Suprapubic skin (tissue), 4 donors: ENCODE results near the gene KANSL1. TPM values are rescaled to one million over a fixed set of nuclear protein-coding genes. Genes with fewer than 3 reads are reported as not detected.

Source experiments
- DNase-seq, 2 donors: peaks; one replicate each; pipeline ENCODE4 v3.0.0-alpha.2; 2019; ENCODE audit warnings: low spot score in 2 of 2
- H3K27ac ChIP-seq: fragments of 200-600 bp; sonication (generic); one replicate; pipeline ENCODE4 v1.5.1; 2019
- H3K27me3 ChIP-seq: fragments of 200-600 bp; sonication (generic); one replicate; pipeline ENCODE4 v1.5.1; 2019
- H3K36me3 ChIP-seq: fragments of 200-600 bp; sonication (generic); one replicate; pipeline ENCODE4 v1.5.1; 2019
- H3K4me1 ChIP-seq: fragments of 200-600 bp; sonication (generic); one replicate; pipeline ENCODE4 v1.5.1; 2019
- H3K4me3 ChIP-seq: fragments of 200-600 bp; sonication (generic); one replicate; pipeline ENCODE4 v1.5.1; 2019; ENCODE audit warnings: mild to moderate bottlenecking
- H3K9me3 ChIP-seq: fragments of 200-600 bp; sonication (generic); one replicate; pipeline ENCODE4 v1.5.1; 2019
- CTCF ChIP-seq, 2 donors: fragments of 200-600 bp in 1 of 2; fragments of 450-650 bp in 1 of 2; sonication (generic) in 1 of 2; IDR thresholded peaks; one replicate each; pipeline ENCODE4 v1.5.1; 2016 to 2019; ENCODE audit warnings: antibody characterized with exemption in 2 of 2, mild to moderate bottlenecking in 1 of 2, moderate library complexity in 1 of 2
- EP300 ChIP-seq: sonication (generic); formaldehyde crosslinking; IDR thresholded peaks from one replicate; pipeline ENCODE4 v1.6.1; 2017; ENCODE audit warnings: antibody characterized with exemption
- POLR2A ChIP-seq, 2 donors: fragments of 450-650 bp; IDR thresholded peaks; one replicate each; pipeline ENCODE4 v1.6.1; 2017; ENCODE audit warnings: antibody characterized with exemption in 2 of 2, mild to moderate bottlenecking in 2 of 2, moderate library complexity in 2 of 2
- POLR2AphosphoS5 ChIP-seq, 3 donors: sonication (generic); formaldehyde crosslinking; IDR thresholded peaks; one replicate each; pipeline ENCODE4 v1.6.1; 2017; ENCODE audit warnings: antibody characterized with exemption in 3 of 3
- WGBS: methylation state at CpG from one replicate; pipeline ENCODE4 v1.1.5; 2018; 5-methylcytosine and 5-hydroxymethylcytosine counted together
- total RNA-seq, 4 donors: library from RNA; depleted of rRNA; stranded (reverse); fragments of >200 nt; gene quantifications; one replicate each; pipeline ENCODE4 v1.1.0, GENCODE V29; 2016

KANSL1 gene
- total RNA-seq, 4 donors from 2014 or later = 68.2 to 187 (median 79.0) TPM

DNA sequence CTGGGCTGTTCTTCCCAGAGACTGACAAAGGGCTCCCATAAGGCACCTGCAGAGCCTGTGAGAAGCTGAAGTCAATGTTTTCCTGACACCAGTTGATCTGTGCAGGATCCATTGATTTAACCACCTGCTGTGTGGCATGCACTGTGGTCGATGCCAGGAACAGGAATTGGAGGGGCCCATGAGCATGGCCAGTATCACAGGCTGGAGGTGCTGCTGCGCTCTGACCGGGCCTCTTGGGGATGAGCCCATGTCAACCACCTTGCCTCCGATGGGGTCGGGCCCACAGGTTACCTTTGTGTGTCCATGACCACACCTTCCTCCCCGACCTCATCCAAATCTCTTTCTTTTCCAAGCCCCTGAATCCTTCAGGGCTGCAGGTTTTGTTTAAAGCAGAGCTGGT, 212.4 kb downstream of the KANSL1 start:
- Histone ChIP-seq H3K9me3 (no peaks in the 10 kb centered on the region), H3K4me3 (no peak overlapping the region), H3K36me3 (no peaks in the 10 kb centered on the region), H3K4me1 (no peaks in the 10 kb centered on the region), H3K27ac (no peak overlapping the region), H3K27me3 (no peaks in the 10 kb centered on the region)
- DNase-seq = no peak
- WGBS = 82% methylated on average over 5 of the region's 6 CpGs
- TF ChIP-seq POLR2AphosphoS5 (IDR thresholded peaks at IDR 0.05) (no peak), POLR2A (IDR thresholded peaks at IDR 0.05) (no peak), EP300 (no peak), CTCF (IDR thresholded peaks at IDR 0.05) (no peak)

Other genes starting within 250 kb of the KANSL1 start
- not detected for gene STH, start 194.2 kb downstream of the KANSL1 start, total RNA-seq
- 1 to 10 TPM; 2.1 to 9.4 (median 5.3) TPM for gene LRRC37A, start 101.7 kb upstream of the KANSL1 start, total RNA-seq
- gene ARL17B, start 168.3 kb upstream of the KANSL1 start, total RNA-seq = 10 to 100 TPM in 3 of 4 donors, 1 to 10 TPM in 1; 9.0 to 42.9 (median 17.5) TPM